H1 (cell line): Measurements from ENCODE around the gene NOX5. TPM values are rescaled to one million over a fixed set of nuclear protein-coding genes. Genes with fewer than 3 reads are reported as not detected.
A peak's percentile ranks its signal among the peaks of the same experiment; 100 is the strongest.

Source experiments
- ATF3 ChIP-seq: IDR thresholded peaks from 2 replicates; pipeline ENCODE4 v1.6.1; 2011; ENCODE audit warnings: low read depth, mild to moderate bottlenecking, low read length; ENCODE audit not compliant: insufficient read depth
- CBX8 ChIP-seq: fragments of 300-800, 300-1000 bp; sonication (generic); IDR thresholded peaks from 2 replicates; pipeline ENCODE4 v1.7.1; 2016; ENCODE audit warnings: low read depth, low read length, borderline replicate concordance
- CHD1 ChIP-seq: IDR thresholded peaks from 2 replicates; pipeline ENCODE4 v1.6.1; 2012; ENCODE audit warnings: low read depth, low read length, improper control_type of control experiment
- EP300 ChIP-seq, 2 experiments: IDR thresholded peaks; 1 replicate in 1 of 2; 2 replicates in 1 of 2; pipeline ENCODE4 v1.6.1; 2011 to 2012; ENCODE audit warnings: low read depth in 2 of 2, low read length in 2 of 2, mild to moderate bottlenecking in 2 of 2, borderline replicate concordance in 1 of 2, inconsistent platforms in 1 of 2, moderate library complexity in 1 of 2
- GTF2F1 ChIP-seq: IDR thresholded peaks from 2 replicates; pipeline ENCODE4 v1.6.1; 2012; ENCODE audit warnings: low read depth, low read length, improper control_type of control experiment, borderline replicate concordance
- HDAC2 ChIP-seq, 2 experiments: fragments of 300-600 bp in 1 of 2; sonication (generic) in 1 of 2; IDR thresholded peaks; 2 replicates each; pipeline ENCODE4 v1.6.1; 2011 to 2012; ENCODE audit warnings: low read depth in 2 of 2, low read length in 2 of 2, mild to moderate bottlenecking in 2 of 2, moderate library complexity in 2 of 2, borderline replicate concordance in 1 of 2, inconsistent platforms in 1 of 2
- JUN ChIP-seq: IDR thresholded peaks from 2 replicates; pipeline ENCODE4 v1.6.1; 2011; ENCODE audit warnings: low read depth, mild to moderate bottlenecking, improper control_type of control experiment, low read length
- KDM1A ChIP-seq: fragments of 200-600, 300-600 bp; sonication (generic); IDR thresholded peaks from 2 replicates; pipeline ENCODE4 v1.7.1; 2016; ENCODE audit warnings: mild to moderate bottlenecking, low read length, borderline replicate concordance
- KDM4A ChIP-seq: IDR thresholded peaks from one replicate; pipeline ENCODE4 v1.7.1; 2012; ENCODE audit warnings: low read depth, mild to moderate bottlenecking, moderate library complexity, low read length, inconsistent platforms; ENCODE audit not compliant: severe bottlenecking
- KDM5A ChIP-seq: fragments of 200-600 bp; IDR thresholded peaks from 2 replicates; pipeline ENCODE4 v1.7.1; 2012; ENCODE audit warnings: mild to moderate bottlenecking, low read length, inconsistent platforms, mixed read lengths
- NANOG ChIP-seq: IDR thresholded peaks from 2 replicates; pipeline ENCODE4 v1.6.1; 2011; ENCODE audit warnings: low read length, low read depth, mild to moderate bottlenecking, inconsistent platforms; ENCODE audit not compliant: insufficient read depth, poor library complexity, severe bottlenecking
- POLR2A ChIP-seq, 2 experiments: IDR thresholded peaks; 1 replicate in 1 of 2; 2 replicates in 1 of 2; pipeline ENCODE4 v1.6.1; 2011; ENCODE audit warnings: low read depth in 2 of 2, low read length in 2 of 2, mild to moderate bottlenecking in 2 of 2; ENCODE audit errors: control extremely low read depth in 1 of 2
- RBBP5 ChIP-seq: IDR thresholded peaks from 2 replicates; pipeline ENCODE4 v1.7.1; 2012; ENCODE audit warnings: low read depth, mild to moderate bottlenecking, inconsistent platforms, low read length, moderate library complexity, borderline replicate concordance
- RFX5 ChIP-seq: IDR thresholded peaks from 2 replicates; pipeline ENCODE4 v1.6.1; 2011; ENCODE audit warnings: low read depth, low read length, improper control_type of control experiment, borderline replicate concordance
- SIRT6 ChIP-seq: IDR thresholded peaks from one replicate; pipeline ENCODE4 v1.7.1; 2012; ENCODE audit warnings: low read length, inconsistent platforms
- SP2 ChIP-seq: IDR thresholded peaks from 2 replicates; pipeline ENCODE4 v1.6.1; 2012; ENCODE audit warnings: mild to moderate bottlenecking, low read length, inconsistent platforms
- SP4 ChIP-seq: IDR thresholded peaks from 2 replicates; pipeline ENCODE4 v1.6.1; 2012; ENCODE audit warnings: low read length, inconsistent platforms
- TAF1 ChIP-seq: IDR thresholded peaks from 2 replicates; pipeline ENCODE4 v1.6.1; 2011; ENCODE audit warnings: mild to moderate bottlenecking, low read depth, low read length
- polyA plus RNA-seq, 7 experiments: library from polyadenylated mRNA; depleted of rRNA in 3 of 7; stranded (reverse) in 5 of 7; unstranded in 2 of 7; fragments of >200 nt in 5 of 7; fragments of 200-250 nt in 2 of 7; gene quantifications; 1 replicate in 5 of 7; 2 replicates in 1 of 7; 4 replicates in 1 of 7; pipeline versions ENCODE4 v1.2.1 to v1.2.3, GENCODE V29; 2011 to 2013; ENCODE audit warnings: missing spikeins in 2 of 7, mixed read lengths in 2 of 7
- total RNA-seq: library from RNA; stranded (reverse); fragmentation: NEBNext Ultra II Directional; extraction: Animal tissue kit (Norgen Biotek cat#: 25700); gene quantifications from 2 replicates; pipeline ENCODE4 v1.2.1, GENCODE V29; 2021

The NOX5 gene
- total and polyA plus RNA-seq, 2 of the 8 experiments (the other 6 are each of a cell fraction or from before 2014, with no cell fraction given) = under 0.01 TPM; not detected in 1

DNA sequence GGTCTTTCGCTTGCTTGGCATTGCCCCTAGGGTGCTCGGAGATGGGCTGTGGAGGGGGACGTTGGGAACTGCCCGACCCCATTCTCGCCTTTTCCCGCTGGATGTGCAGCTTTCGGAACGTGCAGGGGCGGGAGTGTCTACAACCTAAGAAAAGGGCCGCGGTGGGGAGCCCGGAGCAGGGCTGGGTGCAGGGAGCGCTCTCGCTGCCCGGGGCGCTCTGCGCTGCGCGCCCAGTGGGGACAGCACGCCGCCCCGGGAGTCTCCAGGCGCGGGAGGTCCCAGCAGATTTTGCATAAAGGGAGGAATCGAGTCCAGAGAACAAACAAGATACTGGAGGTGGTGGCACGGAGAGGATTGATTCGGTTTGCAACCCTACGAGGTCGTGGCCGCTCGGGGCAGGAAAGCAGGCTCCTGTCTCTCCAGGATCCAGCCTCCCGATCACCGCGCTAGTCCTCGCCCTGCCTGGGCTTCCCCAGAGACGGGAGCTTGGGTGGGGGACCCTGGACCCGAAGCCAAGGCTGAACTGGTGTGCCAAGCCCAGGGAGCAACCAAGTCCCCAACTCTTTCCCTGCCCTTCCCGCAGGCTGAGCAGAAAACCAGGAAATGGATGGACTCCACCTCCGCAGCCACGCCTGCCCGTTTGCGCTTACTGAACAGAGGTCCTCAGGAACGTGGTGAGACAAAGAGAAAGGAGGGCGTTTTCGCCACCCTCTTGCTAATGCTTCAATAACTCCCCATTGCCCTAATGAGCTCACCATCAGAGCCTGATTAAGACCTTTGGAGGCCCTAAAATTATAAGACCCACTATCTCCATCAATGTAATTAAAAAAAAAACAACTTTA lies 59.7 kb downstream of the NOX5 start (continued):
- no peak for TF ChIP-seq SIRT6
- no peak for TF ChIP-seq CHD1
- TF ChIP-seq CBX8 = no peak
- TF ChIP-seq KDM4A = peak; percentile 46
- TF ChIP-seq ATF3 = no peak
- no peak for TF ChIP-seq JUN
- peak; percentile 62 to 75 for TF ChIP-seq POLR2A (IDR thresholded peaks at IDR 0.05; ENCODE audit: control extremely low read depth in 1 of 2, low read depth in 2 of 2, low read length in 2 of 2)
- no peak for TF ChIP-seq SP2
- no peak for TF ChIP-seq NANOG
- TF ChIP-seq KDM5A = no peak
- TF ChIP-seq KDM1A = no peak
- 0 out of 4 replicates have a peak, but pooled peaks of 1 of the 2 experiments have one; percentile 8 for TF ChIP-seq HDAC2 (IDR thresholded peaks at IDR 0.05; ENCODE audit: borderline replicate concordance in 1 of 2, low read depth in 2 of 2, low read length in 2 of 2)
- TF ChIP-seq GTF2F1 = no peak
- TF ChIP-seq EP300 (IDR thresholded peaks at IDR 0.05; ENCODE audit: borderline replicate concordance in 1 of 2, low read depth in 2 of 2, low read length in 2 of 2) = no peak
- TF ChIP-seq RBBP5 = peak; percentile 78; the same call in 1 of the 2 replicates
- no peak for TF ChIP-seq RFX5
- no peak for TF ChIP-seq SP4
- peak; percentile 58 for TF ChIP-seq TAF1
